ENCODE results near the gene CD8B.

DNA sequence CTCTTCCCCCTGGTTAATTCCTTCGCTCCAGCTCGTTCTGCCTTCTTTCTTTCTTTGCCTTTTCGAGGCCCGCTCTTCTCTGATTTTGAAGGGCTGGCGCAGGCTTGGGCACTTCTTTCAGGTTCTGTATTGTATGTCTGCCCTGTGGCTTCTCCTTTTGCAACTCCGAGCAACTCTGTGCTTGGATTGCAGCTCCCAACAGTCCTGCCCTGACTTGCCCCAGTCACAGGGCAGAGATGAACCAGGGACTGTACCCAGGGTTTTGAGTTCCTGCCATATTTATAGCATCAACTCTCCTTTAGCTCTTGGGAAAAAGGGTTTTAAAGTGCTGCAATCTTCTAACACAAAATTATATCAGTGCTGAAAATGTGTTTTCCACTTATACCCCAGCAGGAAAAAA, 39.8 kb downstream of the CD8B start:
- TF ChIP-seq, protein P1, sequence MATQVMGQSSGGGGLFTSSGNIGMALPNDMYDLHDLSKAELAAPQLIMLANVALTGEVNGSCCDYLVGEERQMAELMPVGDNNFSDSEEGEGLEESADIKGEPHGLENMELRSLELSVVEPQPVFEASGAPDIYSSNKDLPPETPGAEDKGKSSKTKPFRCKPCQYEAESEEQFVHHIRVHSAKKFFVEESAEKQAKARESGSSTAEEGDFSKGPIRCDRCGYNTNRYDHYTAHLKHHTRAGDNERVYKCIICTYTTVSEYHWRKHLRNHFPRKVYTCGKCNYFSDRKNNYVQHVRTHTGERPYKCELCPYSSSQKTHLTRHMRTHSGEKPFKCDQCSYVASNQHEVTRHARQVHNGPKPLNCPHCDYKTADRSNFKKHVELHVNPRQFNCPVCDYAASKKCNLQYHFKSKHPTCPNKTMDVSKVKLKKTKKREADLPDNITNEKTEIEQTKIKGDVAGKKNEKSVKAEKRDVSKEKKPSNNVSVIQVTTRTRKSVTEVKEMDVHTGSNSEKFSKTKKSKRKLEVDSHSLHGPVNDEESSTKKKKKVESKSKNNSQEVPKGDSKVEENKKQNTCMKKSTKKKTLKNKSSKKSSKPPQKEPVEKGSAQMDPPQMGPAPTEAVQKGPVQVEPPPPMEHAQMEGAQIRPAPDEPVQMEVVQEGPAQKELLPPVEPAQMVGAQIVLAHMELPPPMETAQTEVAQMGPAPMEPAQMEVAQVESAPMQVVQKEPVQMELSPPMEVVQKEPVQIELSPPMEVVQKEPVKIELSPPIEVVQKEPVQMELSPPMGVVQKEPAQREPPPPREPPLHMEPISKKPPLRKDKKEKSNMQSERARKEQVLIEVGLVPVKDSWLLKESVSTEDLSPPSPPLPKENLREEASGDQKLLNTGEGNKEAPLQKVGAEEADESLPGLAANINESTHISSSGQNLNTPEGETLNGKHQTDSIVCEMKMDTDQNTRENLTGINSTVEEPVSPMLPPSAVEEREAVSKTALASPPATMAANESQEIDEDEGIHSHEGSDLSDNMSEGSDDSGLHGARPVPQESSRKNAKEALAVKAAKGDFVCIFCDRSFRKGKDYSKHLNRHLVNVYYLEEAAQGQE (IDR thresholded peaks at IDR 0.05; ENCODE audit: low read depth): no peak
- TF ChIP-seq, protein P2, sequence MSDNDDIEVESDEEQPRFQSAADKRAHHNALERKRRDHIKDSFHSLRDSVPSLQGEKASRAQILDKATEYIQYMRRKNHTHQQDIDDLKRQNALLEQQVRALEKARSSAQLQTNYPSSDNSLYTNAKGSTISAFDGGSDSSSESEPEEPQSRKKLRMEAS (IDR thresholded peaks at IDR 0.05): no peak
- no peak for TF ChIP-seq TCF7L2 (IDR thresholded peaks at IDR 0.05; ENCODE audit: borderline replicate concordance, extremely low read depth, insufficient read depth, insufficient read length)
- TF ChIP-seq, protein P3, sequence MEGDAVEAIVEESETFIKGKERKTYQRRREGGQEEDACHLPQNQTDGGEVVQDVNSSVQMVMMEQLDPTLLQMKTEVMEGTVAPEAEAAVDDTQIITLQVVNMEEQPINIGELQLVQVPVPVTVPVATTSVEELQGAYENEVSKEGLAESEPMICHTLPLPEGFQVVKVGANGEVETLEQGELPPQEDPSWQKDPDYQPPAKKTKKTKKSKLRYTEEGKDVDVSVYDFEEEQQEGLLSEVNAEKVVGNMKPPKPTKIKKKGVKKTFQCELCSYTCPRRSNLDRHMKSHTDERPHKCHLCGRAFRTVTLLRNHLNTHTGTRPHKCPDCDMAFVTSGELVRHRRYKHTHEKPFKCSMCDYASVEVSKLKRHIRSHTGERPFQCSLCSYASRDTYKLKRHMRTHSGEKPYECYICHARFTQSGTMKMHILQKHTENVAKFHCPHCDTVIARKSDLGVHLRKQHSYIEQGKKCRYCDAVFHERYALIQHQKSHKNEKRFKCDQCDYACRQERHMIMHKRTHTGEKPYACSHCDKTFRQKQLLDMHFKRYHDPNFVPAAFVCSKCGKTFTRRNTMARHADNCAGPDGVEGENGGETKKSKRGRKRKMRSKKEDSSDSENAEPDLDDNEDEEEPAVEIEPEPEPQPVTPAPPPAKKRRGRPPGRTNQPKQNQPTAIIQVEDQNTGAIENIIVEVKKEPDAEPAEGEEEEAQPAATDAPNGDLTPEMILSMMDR (IDR thresholded peaks at IDR 0.05 in 2 of 3, conservative IDR thresholded peaks at IDR 0.05 in 1 of 3; ENCODE audit: borderline replicate concordance in 1 of 3, insufficient read depth in 1 of 3, low read depth in 2 of 3, low read length in 2 of 3): no peak
- TF ChIP-seq POLR2A (IDR thresholded peaks at IDR 0.05; ENCODE audit: borderline replicate concordance, extremely low read depth, insufficient read depth, insufficient read length): no peak
- TF ChIP-seq RAD21 (IDR thresholded peaks at IDR 0.05; ENCODE audit: low read depth): no peak
- TF ChIP-seq, protein P4, sequence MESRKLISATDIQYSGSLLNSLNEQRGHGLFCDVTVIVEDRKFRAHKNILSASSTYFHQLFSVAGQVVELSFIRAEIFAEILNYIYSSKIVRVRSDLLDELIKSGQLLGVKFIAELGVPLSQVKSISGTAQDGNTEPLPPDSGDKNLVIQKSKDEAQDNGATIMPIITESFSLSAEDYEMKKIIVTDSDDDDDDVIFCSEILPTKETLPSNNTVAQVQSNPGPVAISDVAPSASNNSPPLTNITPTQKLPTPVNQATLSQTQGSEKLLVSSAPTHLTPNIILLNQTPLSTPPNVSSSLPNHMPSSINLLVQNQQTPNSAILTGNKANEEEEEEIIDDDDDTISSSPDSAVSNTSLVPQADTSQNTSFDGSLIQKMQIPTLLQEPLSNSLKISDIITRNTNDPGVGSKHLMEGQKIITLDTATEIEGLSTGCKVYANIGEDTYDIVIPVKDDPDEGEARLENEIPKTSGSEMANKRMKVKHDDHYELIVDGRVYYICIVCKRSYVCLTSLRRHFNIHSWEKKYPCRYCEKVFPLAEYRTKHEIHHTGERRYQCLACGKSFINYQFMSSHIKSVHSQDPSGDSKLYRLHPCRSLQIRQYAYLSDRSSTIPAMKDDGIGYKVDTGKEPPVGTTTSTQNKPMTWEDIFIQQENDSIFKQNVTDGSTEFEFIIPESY (IDR thresholded peaks at IDR 0.05; ENCODE audit: extremely low read depth, insufficient replicate concordance, low read length): no peak
- no peak for TF ChIP-seq ELF1 (IDR thresholded peaks at IDR 0.05; ENCODE audit: borderline replicate concordance, low read depth)
- TF ChIP-seq CEBPB (IDR thresholded peaks at IDR 0.05; ENCODE audit: low read depth): no peak
